GM18526 (cell line): ENCODE data around the gene PGM2.

Experiments used
- POLR2A ChIP-seq: IDR thresholded peaks from 3 replicates; pipeline ENCODE4 v1.6.1; 2011; ENCODE audit not compliant: insufficient read length; ENCODE audit errors: extremely low read depth

PGM2 gene

GRCh38 chr4:37903901-37904300, 77.4 kb downstream of the PGM2 start:
- TF ChIP-seq POLR2A = no peak

GRCh38 chr4:37904824-37905223, 78.3 kb downstream of the PGM2 start:
- TF ChIP-seq POLR2A = no peak

GRCh38 chr4:37905533-37906169, 79.2 kb downstream of the PGM2 start:
- no peak for TF ChIP-seq POLR2A

- TF ChIP-seq POLR2A = no peak
Observed at GRCh38 chr4:37908488-37909331, 82.2 kb downstream of the PGM2 start.

- no peak for TF ChIP-seq POLR2A
Observed at GRCh38 chr4:37909332-37910090, 83.0 kb downstream of the PGM2 start.

GRCh38 chr4:37910091-37910486, 83.6 kb downstream of the PGM2 start:
- no peak for TF ChIP-seq POLR2A
